ENCODE data around the gene SNRPD2. TPM values are rescaled to one million over a fixed set of nuclear protein-coding genes. Genes with fewer than 3 reads are reported as not detected.

The SNRPD2 gene
- total RNA-seq, 1 donor from 2014 or later = 849 TPM

DNA sequence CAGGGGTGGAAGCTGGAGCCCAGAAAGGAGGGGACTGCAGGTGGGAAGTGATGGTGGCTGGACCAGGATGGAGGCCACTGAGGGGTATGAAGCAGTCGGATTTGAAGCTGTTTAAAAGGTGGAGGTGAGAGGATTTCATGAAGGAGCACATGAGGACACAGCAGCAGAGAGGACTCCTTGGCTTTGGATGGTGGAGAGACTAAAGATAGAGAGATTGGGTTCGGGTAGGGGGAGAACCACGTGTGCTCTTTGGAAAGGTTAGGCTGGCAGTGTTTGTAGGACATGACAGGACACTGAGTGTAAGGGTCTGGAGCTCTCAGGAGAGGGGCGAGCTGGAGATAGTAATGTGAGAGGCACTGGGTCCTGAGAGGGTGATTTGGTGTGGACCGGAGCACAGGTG, 8.8 kb downstream of the SNRPD2 start:
- H3K27ac Mint-ChIP-seq = peak overlapping the region; percentile 45
- H3K9me3 Mint-ChIP-seq = no peaks in the 10 kb centered on the region
- H3K27me3 Mint-ChIP-seq = no peaks in the 10 kb centered on the region
- intact Hi-C loops (cut with micrococcal nuclease) = loop anchor here (5.0 kb wide), 1 partner anchor 86 kb away; no protein-coding TSS in a partner anchor
- DNase-seq = no peak
- peaks cover 41% of the 10 kb centered on the region for H3K36me3 Mint-ChIP-seq (ENCODE audit: low read depth)
- no peak overlapping the region for H3K4me3 Mint-ChIP-seq
- peaks cover 9% of the 10 kb centered on the region for H3K4me1 Mint-ChIP-seq

GRCh38 chr19:45682117-45682516, 9.6 kb downstream of the SNRPD2 start:
- H3K4me1 Mint-ChIP-seq = peaks cover 14% of the 10 kb centered on the region
- H3K9me3 Mint-ChIP-seq = no peaks in the 10 kb centered on the region
- no peak overlapping the region for H3K4me3 Mint-ChIP-seq
- intact Hi-C loops (cut with micrococcal nuclease) = loop anchor here (5.0 kb wide), 1 partner anchor 85 kb away; no protein-coding TSS in a partner anchor
- peaks cover 2% of the 10 kb centered on the region for H3K27me3 Mint-ChIP-seq
- H3K27ac Mint-ChIP-seq = no peak overlapping the region
- no peak for DNase-seq
- H3K36me3 Mint-ChIP-seq (ENCODE audit: low read depth) = peaks cover 34% of the 10 kb centered on the region

DNA sequence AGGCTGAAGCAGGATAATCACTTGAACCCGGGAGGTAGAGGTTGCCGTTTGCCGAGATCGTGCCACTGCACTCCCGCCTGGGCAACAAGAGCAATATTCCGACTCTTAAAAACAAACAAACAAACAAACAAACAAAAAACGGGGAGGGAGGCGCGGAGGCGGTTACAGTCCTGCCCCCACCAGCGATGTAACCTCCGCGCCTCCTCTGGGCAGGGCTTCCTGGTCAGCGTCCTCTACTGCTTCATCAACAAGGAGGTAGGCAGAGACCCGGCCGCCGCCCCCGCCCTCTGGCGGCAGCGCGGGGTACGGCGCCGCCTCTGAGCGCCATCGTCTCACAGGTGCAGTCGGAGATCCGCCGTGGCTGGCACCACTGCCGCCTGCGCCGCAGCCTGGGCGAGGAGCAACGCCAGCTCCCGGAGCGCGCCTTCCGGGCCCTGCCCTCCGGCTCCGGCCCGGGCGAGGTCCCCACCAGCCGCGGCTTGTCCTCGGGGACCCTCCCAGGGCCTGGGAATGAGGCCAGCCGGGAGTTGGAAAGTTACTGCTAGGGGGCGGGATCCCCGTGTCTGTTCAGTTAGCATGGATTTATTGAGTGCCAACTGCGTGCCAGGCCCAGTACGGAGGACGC, 10.2 kb downstream of the SNRPD2 start:
- H3K4me1 Mint-ChIP-seq = peaks cover 16% of the 10 kb centered on the region
- peak; percentile 97 for DNase-seq
- peaks cover 2% of the 10 kb centered on the region for H3K27me3 Mint-ChIP-seq
- no peaks in the 10 kb centered on the region for H3K9me3 Mint-ChIP-seq
- H3K27ac Mint-ChIP-seq = peak overlapping the region; percentile 39
- intact Hi-C loops (cut with micrococcal nuclease) = loop anchor here (1.0 to 5.0 kb wide), 2 partner anchors 11 to 84 kb away; partner anchors contain the start of gene QPCTL
- peak overlapping the region; percentile 72 for H3K4me3 Mint-ChIP-seq
- H3K36me3 Mint-ChIP-seq (ENCODE audit: low read depth) = peaks cover 27% of the 10 kb centered on the region

GRCh38 chr19:45677351-45678230, 14.2 kb downstream of the SNRPD2 start:
- Mint-ChIP-seq H3K9me3 (no peaks in the 10 kb centered on the region), H3K36me3 (ENCODE audit: low read depth) (peaks cover 3% of the 10 kb centered on the region), H3K4me1 (peaks cover 16% of the 10 kb centered on the region), H3K27ac (peak overlapping the region; percentile 85), H3K4me3 (peak overlapping the region; percentile 89), H3K27me3 (peaks cover 6% of the 10 kb centered on the region)
- DNase-seq = peak; percentile 92
- intact Hi-C loops (cut with micrococcal nuclease) = loop anchor here (2.0 kb wide), 1 partner anchor 171 kb away; the partner anchor contains the start of gene VASP

DNA sequence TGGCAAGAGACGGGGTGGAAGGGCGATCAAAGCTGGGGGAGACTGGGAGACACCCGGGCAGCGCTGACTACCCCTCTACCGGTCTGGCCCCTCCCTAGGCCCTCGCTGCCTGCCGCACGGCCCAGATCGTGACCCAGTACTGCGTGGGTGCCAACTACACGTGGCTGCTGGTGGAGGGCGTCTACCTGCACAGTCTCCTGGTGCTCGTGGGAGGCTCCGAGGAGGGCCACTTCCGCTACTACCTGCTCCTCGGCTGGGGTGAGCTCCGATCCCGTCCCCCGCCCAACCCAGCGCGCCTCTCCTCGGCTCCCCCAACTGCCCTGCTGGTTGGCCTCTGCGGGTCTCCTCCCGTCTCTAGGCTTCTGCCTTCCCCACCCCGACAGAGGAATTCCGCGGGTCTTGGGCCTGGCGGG, 14.9 kb downstream of the SNRPD2 start:
- H3K4me1 Mint-ChIP-seq = peaks cover 13% of the 10 kb centered on the region
- peak overlapping the region; percentile 89 for H3K4me3 Mint-ChIP-seq
- H3K9me3 Mint-ChIP-seq = no peaks in the 10 kb centered on the region
- peaks cover 2% of the 10 kb centered on the region for H3K36me3 Mint-ChIP-seq (ENCODE audit: low read depth)
- intact Hi-C loops (cut with micrococcal nuclease) = loop anchor here (2.0 kb wide), 1 partner anchor 170 kb away; the partner anchor contains the start of gene VASP
- DNase-seq = peak; percentile 81
- H3K27me3 Mint-ChIP-seq = peaks cover 6% of the 10 kb centered on the region
- H3K27ac Mint-ChIP-seq = peak overlapping the region; percentile 29

DNA sequence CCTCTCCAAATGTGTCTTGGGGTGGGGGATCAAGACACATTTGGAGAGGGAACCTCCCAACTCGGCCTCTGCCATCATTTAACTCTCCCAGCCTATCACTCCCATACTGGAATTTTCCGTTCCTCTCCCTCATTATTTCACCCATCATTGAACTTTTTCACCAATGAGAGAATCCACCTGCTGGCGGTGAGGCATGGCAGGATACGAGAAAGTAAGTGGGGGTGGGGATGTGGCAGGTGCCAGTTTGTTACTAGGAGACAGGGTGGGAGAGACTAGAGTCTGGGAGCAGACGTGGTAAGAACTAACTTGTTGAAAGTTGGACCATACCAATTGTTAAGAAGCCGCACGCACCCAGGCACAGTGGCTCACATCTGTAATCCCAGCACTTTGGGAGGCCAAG, 16.8 kb downstream of the SNRPD2 start:
- DNase-seq = no peak
- peaks cover 9% of the 10 kb centered on the region for H3K27me3 Mint-ChIP-seq
- intact Hi-C loops (cut with micrococcal nuclease) = no loop called here
- no peaks in the 10 kb centered on the region for H3K9me3 Mint-ChIP-seq
- H3K36me3 Mint-ChIP-seq (ENCODE audit: low read depth) = peaks cover 2% of the 10 kb centered on the region
- no peak overlapping the region for H3K4me3 Mint-ChIP-seq
- H3K4me1 Mint-ChIP-seq = peaks cover 17% of the 10 kb centered on the region
- no peak overlapping the region for H3K27ac Mint-ChIP-seq

- intact Hi-C loops (cut with micrococcal nuclease) = no loop called here
- peaks cover 9% of the 10 kb centered on the region for H3K27me3 Mint-ChIP-seq
- H3K9me3 Mint-ChIP-seq = no peaks in the 10 kb centered on the region
- peak; percentile 93 for DNase-seq
- peaks cover 2% of the 10 kb centered on the region for H3K36me3 Mint-ChIP-seq (ENCODE audit: low read depth)
- peaks cover 25% of the 10 kb centered on the region for H3K4me1 Mint-ChIP-seq
- H3K4me3 Mint-ChIP-seq = peak overlapping the region; percentile 73
- no peak overlapping the region for H3K27ac Mint-ChIP-seq
These were observed 20.9 kb downstream of the SNRPD2 start for GRCh38 chr19:45670670-45671453.

GRCh38 chr19:45668342-45668871, 23.3 kb downstream of the SNRPD2 start:
- Mint-ChIP-seq H3K4me1 (peaks cover 27% of the 10 kb centered on the region), H3K27me3 (peaks cover 9% of the 10 kb centered on the region), H3K27ac (peak overlapping the region; percentile 83), H3K9me3 (no peaks in the 10 kb centered on the region), H3K36me3 (ENCODE audit: low read depth) (peaks cover 2% of the 10 kb centered on the region), H3K4me3 (peak overlapping the region; percentile 94)
- intact Hi-C loops (cut with micrococcal nuclease) = loop anchor here (2.0 kb wide), 2 partner anchors 24 to 26 kb away; partner anchors contain the start of gene QPCTL
- peak; percentile 83 for DNase-seq

- Mint-ChIP-seq H3K36me3 (ENCODE audit: low read depth) (peaks cover 2% of the 10 kb centered on the region), H3K27ac (peak within 1 kb of the TSS; percentile 83), H3K4me3 (peak within 1 kb of the TSS; percentile 94), H3K9me3 (no peaks in the 10 kb centered on the region), H3K4me1 (peaks cover 27% of the 10 kb centered on the region), H3K27me3 (peaks cover 9% of the 10 kb centered on the region)
- intact Hi-C loops (cut with micrococcal nuclease) = loop anchor here (2.0 kb wide), 2 partner anchors 25 kb away; partner anchors contain the start of gene QPCTL
- DNase-seq = peak; percentile 84
These were observed 24.0 kb downstream of the SNRPD2 start, which contains the start of gene GIPR for GRCh38 chr19:45667620-45668341. TSS of gene GIPR (plus strand) at chr19:45668221. CDS start at chr19:45669521, 1,300 bp downstream.

DNA sequence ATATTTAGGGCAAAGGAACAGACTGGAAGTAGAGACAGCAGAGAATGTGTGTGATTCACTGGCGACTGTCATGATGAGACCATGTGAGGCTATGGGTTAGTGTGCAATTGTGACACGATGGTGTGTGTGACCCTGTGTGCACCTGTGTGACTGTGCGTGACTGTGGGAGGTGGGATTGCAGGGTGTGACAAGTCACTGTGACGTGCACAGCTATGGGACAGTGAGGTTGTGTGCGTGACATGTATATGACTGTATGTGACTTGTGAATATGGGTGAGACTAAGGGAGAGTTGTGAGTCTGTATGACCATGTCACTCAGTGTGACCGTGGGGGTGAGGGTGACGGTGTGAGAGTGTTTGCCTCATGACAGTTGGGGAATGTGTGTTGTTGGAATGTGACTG, 27.2 kb downstream of the SNRPD2 start:
- Mint-ChIP-seq H3K27ac (no peak overlapping the region), H3K4me1 (peaks cover 19% of the 10 kb centered on the region), H3K27me3 (peaks cover 12% of the 10 kb centered on the region), H3K9me3 (no peaks in the 10 kb centered on the region), H3K36me3 (ENCODE audit: low read depth) (no peaks in the 10 kb centered on the region), H3K4me3 (no peak overlapping the region)
- intact Hi-C loops (cut with micrococcal nuclease) = no loop called here
- DNase-seq = no peak

DNA sequence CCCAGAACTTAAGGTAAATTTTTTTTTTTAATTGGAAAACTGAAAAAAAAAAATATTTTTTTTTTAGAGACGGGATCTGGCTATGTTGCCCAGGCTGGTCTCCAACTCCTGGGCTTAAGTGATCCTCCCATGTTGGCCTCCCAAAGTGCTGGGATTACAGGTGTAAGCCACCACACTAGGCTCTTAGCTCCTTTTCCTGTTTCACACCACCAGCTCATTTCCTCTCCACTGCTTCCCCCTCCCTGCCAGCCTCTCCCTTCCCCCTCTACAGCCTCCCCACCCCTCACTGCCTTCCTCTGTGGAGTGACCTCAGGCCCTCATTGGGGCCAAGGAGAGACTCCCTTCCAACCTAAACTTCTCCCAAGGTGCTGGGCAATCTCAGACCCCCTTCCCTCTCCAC, 28.0 kb downstream of the SNRPD2 start:
- H3K27me3 Mint-ChIP-seq = peaks cover 12% of the 10 kb centered on the region
- H3K27ac Mint-ChIP-seq = no peak overlapping the region
- peaks cover 15% of the 10 kb centered on the region for H3K4me1 Mint-ChIP-seq
- H3K36me3 Mint-ChIP-seq (ENCODE audit: low read depth) = no peaks in the 10 kb centered on the region
- no peak for DNase-seq
- intact Hi-C loops (cut with micrococcal nuclease) = no loop called here
- H3K9me3 Mint-ChIP-seq = no peaks in the 10 kb centered on the region
- no peak overlapping the region for H3K4me3 Mint-ChIP-seq

- intact Hi-C loops (cut with micrococcal nuclease) = no loop called here
- Mint-ChIP-seq H3K36me3 (ENCODE audit: low read depth) (no peaks in the 10 kb centered on the region), H3K27me3 (peaks cover 15% of the 10 kb centered on the region)
These were observed 31.1 kb downstream of the SNRPD2 start for GRCh38 chr19:45660636-45661035.

More at GRCh38 chr19:45660636-45661035, 31.1 kb downstream of the SNRPD2 start:
- no peak overlapping the region for H3K27ac Mint-ChIP-seq
- no peak for DNase-seq
- no peak overlapping the region for H3K4me3 Mint-ChIP-seq
- H3K9me3 Mint-ChIP-seq = no peaks in the 10 kb centered on the region
- H3K4me1 Mint-ChIP-seq = peaks cover 2% of the 10 kb centered on the region

Measured in activated CD4-positive, alpha-beta T cell treated with anti-CD3 and anti-CD28 coated beads, Interleukin-2, amount 10 ng/mL, durations not matched to agents 24 days and 14 days (primary cell).